Measurements from ENCODE around the gene RACK1. TPM values are rescaled to one million over a fixed set of nuclear protein-coding genes. Genes with fewer than 3 reads are reported as not detected.

RACK1 gene
- total RNA-seq, 1 donor from 2014 or later = 1,189 TPM

DNA sequence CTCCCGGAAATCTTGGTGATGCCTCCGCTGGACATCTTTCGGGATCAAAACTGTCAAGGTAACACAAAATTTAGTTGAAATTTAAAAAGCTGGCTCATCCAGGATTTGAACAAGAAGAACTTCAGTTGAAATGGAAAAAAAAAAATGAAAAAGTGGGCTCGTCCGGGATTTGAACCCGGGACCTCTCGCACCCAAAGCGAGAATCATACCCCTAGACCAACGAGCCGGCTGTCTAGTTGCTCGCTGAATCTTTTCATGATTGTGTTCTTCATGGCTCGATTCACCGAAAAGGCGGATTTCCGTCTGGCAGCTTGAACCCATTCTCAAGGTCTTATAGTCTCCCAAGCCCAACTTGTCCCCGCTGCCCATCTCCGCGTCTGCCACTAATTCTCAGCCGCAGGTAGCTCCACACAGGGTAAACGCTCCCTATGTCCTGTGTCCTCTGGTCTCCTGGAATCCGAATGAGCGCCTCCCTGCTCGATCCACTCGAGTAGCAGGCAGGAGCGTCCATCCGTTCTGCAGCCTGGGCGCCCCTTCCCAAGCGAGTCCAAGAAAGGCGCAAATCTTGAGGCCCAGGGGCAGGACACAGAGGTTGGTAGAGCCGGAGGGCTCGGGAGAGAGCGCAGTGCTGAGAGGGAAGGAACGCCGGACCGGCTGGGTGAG is 54.9 kb downstream of the RACK1 start:
- DNase-seq (ENCODE audit: low spot score) = no peak
- peaks cover 32% of the 10 kb centered on the region for H3K4me1 Mint-ChIP-seq (ENCODE audit: low read depth)
- no peaks in the 10 kb centered on the region for H3K9me3 Mint-ChIP-seq (ENCODE audit: low read depth)
- no peaks in the 10 kb centered on the region for H3K36me3 Mint-ChIP-seq (ENCODE audit: low read depth)
- H3K4me3 Mint-ChIP-seq (ENCODE audit: unreplicated experiment) = peak overlapping the region; percentile 93
- no peaks in the 10 kb centered on the region for H3K27me3 Mint-ChIP-seq (ENCODE audit: low read depth)
- TF ChIP-seq CTCF (IDR thresholded peaks at IDR 0.05) = peak; percentile 47
- peak overlapping the region; percentile 98 for H3K27ac Mint-ChIP-seq (ENCODE audit: unreplicated experiment)

DNA sequence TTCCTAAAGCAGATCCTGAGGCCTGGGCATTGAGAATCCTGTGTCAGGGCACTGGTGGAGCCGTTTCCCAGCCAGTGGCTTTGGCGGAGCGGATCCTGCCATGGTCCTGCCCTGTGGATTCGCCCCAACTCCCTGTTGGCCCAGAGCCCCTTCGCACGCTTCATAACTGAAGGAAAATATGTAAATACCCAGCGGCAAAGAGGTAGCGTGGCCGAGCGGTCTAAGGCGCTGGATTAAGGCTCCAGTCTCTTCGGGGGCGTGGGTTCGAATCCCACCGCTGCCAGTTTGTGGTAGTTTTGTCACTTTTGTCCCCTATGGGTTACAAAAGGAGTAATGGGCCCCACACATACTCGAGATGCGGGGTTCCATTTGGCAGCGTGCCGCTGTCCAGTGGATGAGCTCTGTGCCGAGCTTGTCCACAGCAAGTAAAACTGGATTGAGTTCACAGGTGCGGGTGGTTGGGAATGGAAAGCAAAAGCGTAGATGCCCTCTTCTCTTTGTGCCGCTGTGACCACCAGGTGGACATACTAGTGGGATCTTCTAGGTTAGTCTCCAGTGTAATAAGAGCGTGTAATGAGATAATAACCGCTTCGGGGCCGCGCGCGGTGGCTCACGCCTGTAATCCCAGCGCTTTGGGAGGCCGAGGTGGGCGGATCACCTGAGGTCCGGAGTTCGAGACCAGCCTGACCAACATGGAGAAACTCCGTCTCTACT is 56.0 kb downstream of the RACK1 start:
- Mint-ChIP-seq H3K36me3 (ENCODE audit: low read depth) (no peaks in the 10 kb centered on the region), H3K9me3 (ENCODE audit: low read depth) (no peaks in the 10 kb centered on the region), H3K27me3 (ENCODE audit: low read depth) (no peaks in the 10 kb centered on the region), H3K27ac (ENCODE audit: unreplicated experiment) (peak overlapping the region; percentile 98), H3K4me3 (ENCODE audit: unreplicated experiment) (peak overlapping the region; percentile 93), H3K4me1 (ENCODE audit: low read depth) (peaks cover 29% of the 10 kb centered on the region)
- TF ChIP-seq CTCF (IDR thresholded peaks at IDR 0.05) = peak; percentile 74
- no peak for DNase-seq (ENCODE audit: low spot score)

- Mint-ChIP-seq H3K4me3 (ENCODE audit: unreplicated experiment) (peak overlapping the region; percentile 93), H3K27ac (ENCODE audit: unreplicated experiment) (peak overlapping the region; percentile 98), H3K9me3 (ENCODE audit: low read depth) (no peaks in the 10 kb centered on the region), H3K27me3 (ENCODE audit: low read depth) (no peaks in the 10 kb centered on the region), H3K4me1 (ENCODE audit: low read depth) (peaks cover 23% of the 10 kb centered on the region), H3K36me3 (ENCODE audit: low read depth) (no peaks in the 10 kb centered on the region)
- no peak for TF ChIP-seq CTCF (IDR thresholded peaks at IDR 0.05)
- DNase-seq (ENCODE audit: low spot score) = no peak
Measured at GRCh38 chr5:181186986-181187499, 56.7 kb downstream of the RACK1 start.

Small RNA genes lying within 50 kb of the gene (microRNA-seq; reads per million reads assigned to microRNA genes)
- gene MIR4638 (ENCODE audit: borderline number of aligned reads) = 2.8 reads per million

Other genes with a start within 250 kb of the RACK1 start
- not detected in 3 replicates for gene BTNL9, start 203.6 kb downstream of the RACK1 start, total RNA-seq
- not detected in 3 replicates for gene OR2V1, start 112.7 kb downstream of the RACK1 start, total RNA-seq
- gene OR2V2, start 96.3 kb downstream of the RACK1 start, total RNA-seq = not detected in 3 replicates
- 4.2 to 8.1 TPM (median 5.7 TPM) in 3 replicates for gene TRIM7, start 38.7 kb downstream of the RACK1 start, total RNA-seq
- gene TRIM41, start 20.6 kb downstream of the RACK1 start, total RNA-seq = 17.9 to 24.3 TPM (median 19.3 TPM) in 3 replicates
- 7.2 to 12.7 TPM (median 8.3 TPM) in 3 replicates for gene TRIM52, start 17.2 kb upstream of the RACK1 start, total RNA-seq
- gene OR4F3, start 123.4 kb upstream of the RACK1 start, total RNA-seq = not detected in 3 replicates

Data from chondrocyte (in vitro differentiated cells).